Activated CD8-positive, alpha-beta memory T cell treated with anti-CD3 and anti-CD28 coated beads for 1 hour (primary cell): Measurements from ENCODE around the gene SMIM23.
"Not testable (repeated sequence)": the region's sequence is repeated elsewhere in the genome, so short reads cannot be mapped to it uniquely, and the experiment has no call there.

Experiments
- DNase-seq, 2 donors: peaks; one replicate each; pipeline ENCODE4 v3.0.0-alpha.2; 2020; ENCODE audit warnings: low read depth in 1 of 2; ENCODE audit errors: extremely low read depth in 1 of 2

The SMIM23 gene

GRCh38 chr5:171771856-171772255 lies 13.8 kb upstream of the SMIM23 start:
- DNase-seq = no peak

DNA sequence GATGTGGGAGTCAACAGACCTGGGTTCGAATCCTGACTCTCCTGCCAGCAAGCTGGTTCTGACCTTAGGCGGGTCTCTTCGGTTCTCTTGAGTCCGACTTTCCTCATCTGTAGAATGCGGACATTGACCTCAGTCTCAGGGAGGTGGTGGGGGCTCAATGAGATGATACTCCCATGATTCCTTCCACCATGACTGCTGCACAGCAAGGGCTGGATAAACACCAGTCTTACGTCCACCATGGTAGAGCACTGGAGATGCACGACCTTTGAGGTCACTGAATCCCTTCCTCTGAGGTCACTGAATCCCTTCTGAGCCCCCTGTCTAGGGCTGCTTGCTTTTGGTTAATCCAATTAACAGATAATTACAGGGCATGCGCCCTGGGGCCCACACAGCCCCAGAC lies 12.5 kb upstream of the SMIM23 start:
- DNase-seq = no peak

- DNase-seq = no peak
These were observed 11.2 kb upstream of the SMIM23 start for GRCh38 chr5:171774418-171774817.

GRCh38 chr5:171776213-171776612 lies 9.4 kb upstream of the SMIM23 start:
- no peak for DNase-seq

DNA sequence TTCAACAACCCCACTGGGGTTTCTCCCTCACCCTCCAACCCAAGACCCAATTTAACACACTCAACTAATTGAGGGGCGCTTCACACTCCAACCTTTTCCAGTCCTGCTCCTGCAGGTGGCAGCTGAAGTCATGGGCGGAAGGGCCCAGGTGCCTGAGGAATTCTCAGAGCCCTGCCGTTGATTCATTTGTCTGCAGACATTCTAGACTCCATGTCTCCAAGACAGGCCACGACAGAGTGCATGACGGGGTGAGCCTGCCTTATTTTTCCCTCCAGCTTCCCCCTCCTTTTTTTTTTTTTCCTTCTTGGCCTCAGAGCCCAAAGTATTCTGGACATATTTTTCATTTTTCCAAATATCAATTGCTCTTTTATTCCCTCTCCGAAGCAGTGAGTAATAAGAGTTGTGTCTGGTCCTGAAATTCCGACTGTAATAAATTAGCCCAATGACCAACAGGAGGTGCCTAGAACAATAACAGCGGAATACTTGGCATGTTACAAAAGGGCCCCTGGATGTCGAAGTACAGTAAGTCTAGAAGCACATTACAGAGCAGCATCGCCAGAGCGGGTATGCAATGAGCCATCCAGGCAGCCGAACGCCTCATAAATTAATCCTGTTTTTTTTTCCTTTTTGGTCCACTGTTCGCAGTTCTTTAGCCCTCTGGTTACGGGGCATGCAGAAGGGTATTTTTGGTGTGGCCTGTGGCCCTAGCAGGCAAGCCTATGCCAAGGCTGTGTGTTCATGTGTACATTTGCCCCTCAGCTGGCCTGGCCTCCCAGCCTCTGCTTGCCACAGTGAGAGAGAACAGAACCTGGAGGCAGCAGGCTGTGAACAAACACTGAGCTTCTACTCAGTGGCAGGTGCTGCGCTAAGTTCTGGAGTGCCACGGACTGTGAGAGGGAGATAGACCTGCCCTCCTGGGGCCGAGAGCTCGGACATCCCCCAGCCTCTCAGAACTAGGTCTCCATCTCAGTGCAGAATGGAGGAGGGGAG lies 8.6 kb upstream of the SMIM23 start:
- DNase-seq = no peak

GRCh38 chr5:171781744-171782143 lies 3.9 kb upstream of the SMIM23 start:
- not testable (repeated sequence) for DNase-seq

GRCh38 chr5:171782332-171782966 lies 3.2 kb upstream of the SMIM23 start:
- DNase-seq = no peak

DNA sequence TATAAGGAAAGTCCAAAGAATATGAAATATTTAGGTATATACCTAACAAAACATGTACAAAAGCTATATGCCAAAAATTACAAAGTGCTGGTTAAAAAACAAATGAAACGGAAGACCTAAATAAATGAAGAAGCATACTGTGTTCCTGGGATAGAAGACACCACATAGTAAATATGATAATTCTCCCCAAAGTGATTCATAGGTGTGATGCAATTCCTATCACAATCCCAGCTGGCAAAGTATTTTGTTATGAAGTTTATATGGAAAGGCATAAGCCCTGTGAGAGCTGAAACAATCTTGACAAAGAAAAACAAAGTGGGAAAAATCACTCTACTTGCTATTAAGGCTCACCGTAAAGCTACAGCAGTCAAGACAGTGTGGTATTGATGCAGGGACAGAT lies 2.6 kb upstream of the SMIM23 start:
- DNase-seq = no peak

GRCh38 chr5:171789353-171789752 lies 3.7 kb downstream of the SMIM23 start:
- no peak for DNase-seq

- no peak for DNase-seq
These were observed 4.8 kb downstream of the SMIM23 start for GRCh38 chr5:171790408-171790807.

DNA sequence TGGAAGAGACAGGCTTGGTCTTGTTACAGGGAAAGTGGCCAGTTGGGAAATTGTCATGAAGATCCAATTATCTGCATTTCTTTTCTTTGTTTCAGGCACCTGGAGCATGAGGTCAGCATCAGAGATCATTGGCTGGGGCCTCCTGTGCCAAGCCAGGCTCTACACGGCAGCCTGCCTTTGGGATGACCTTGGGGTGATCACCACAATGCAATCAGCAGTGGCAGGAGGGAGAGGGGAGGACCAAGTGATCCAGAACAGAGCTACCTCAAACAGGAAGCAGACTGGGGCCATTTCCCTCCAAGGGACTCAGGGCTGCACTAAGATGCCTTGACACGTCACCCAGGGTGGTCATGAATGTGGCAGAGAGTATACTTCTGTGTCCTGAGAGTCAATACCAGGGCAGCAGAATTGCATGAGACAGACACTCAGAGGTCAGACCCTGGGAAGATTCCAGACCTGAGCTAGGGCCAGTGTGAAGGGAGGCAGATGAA lies 8.9 kb downstream of the SMIM23 start:
- DNase-seq = no peak

DNA sequence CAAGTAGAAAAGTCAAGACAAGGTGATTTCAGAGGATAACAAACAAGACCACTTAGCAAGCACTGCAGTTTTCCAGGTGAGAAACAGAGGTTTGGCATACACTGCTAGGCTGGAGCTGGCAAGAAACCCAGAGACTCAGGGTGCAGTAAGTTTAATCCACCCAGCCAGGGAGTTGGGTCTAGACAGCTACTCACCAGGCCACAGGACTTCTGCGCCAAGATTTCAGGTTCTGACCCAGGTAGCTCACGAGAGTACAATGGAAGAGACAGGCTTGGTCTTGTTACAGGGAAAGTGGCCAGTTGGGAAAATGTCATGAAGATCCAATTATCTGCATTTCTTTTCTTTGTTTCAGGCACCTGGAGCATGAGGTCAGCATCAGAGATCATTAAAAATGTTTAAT lies 9.8 kb downstream of the SMIM23 start:
- no peak for DNase-seq

GRCh38 chr5:171796436-171796835 lies 10.8 kb downstream of the SMIM23 start:
- no peak for DNase-seq

DNA sequence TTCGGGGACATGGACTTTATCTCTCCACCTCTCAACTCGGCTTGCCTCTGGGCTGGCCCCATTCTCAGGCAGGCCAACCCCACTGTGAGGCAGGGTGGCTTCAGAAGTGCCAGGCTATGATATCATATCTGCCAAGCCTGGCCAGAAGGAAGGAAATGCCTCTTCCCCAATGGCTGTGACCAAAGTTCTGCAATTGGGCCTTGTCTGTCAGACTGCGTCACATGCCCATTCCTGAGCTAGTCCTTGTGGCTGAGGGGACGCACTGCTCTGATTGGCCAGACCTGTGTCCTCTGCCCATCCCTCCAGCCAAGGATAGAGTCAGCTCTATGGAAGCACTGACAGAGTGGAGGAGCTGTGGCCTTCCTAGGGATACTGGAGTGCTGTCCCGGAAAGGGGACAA lies 11.9 kb downstream of the SMIM23 start:
- DNase-seq = no peak

GRCh38 chr5:171798418-171798817 lies 12.8 kb downstream of the SMIM23 start:
- DNase-seq = no peak

DNA sequence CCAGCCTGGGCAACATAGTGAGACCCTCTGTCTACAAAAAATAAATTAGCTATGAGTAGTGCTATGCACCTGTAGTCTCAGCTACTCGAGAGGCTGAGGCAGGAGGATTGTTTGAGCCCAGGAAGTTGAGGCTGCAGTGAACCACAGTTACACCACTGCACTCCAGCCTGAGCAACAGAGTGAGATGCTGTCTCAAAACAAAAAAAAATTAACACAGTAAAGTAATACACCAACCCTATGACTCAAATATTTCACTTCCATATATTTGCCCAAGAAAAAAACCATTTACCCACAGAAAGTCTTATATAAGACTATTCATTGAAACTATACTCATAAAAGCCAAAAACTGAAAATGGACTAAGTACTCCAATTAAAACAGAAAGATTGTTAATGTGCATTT lies 16.2 kb downstream of the SMIM23 start:
- no peak for DNase-seq

DNA sequence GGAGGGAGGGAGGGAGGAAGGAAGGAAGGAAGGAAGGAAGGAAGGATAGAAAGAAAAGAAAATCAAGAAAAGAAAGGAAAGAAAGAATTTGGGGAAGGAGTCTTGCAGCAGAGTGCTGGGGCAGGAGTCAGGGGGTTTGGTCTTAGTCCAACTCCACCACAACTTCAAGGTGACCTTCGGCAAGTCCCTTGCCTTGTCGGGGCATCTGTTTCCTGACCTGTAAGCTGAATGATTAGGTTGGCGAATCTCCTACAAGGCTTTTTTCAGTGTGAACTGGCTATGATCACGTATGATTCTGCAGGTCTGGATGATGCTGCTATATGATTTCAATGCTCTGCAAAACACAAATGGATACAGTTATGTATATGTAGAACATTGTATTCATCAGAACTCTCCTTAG lies 20.1 kb downstream of the SMIM23 start:
- no peak for DNase-seq

- no peak for DNase-seq
These were observed 21.5 kb downstream of the SMIM23 start for GRCh38 chr5:171806976-171807747.

DNA sequence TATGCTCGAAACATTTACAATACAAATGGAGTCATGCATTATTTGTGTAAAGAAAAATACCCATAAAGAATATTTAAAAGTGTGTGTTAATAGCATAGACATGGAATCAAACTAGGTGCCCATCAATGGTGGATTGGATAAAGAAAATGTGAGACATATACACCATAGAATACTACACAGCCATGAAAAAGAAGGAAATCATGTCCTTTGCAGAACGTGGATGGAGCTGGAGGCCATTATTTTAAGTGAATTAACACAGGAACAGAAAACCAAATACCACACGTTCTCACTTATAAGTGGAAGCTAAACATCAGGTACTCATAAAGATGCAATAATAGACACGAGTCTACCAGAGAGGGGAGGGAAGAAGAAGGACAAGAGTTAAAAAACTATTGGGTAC lies 22.8 kb downstream of the SMIM23 start:
- no peak for DNase-seq

GRCh38 chr5:171808951-171809350 lies 23.3 kb downstream of the SMIM23 start:
- no peak for DNase-seq

- no peak for DNase-seq
These were observed 24.6 kb downstream of the SMIM23 start for GRCh38 chr5:171810227-171810626.
